ENCODE results near the gene DIPK1A. TPM values are rescaled to one million over a fixed set of nuclear protein-coding genes. Genes with fewer than 3 reads are reported as not detected.

DIPK1A gene
- total RNA-seq, 1 donor from 2014 or later = 16.0 TPM

DNA sequence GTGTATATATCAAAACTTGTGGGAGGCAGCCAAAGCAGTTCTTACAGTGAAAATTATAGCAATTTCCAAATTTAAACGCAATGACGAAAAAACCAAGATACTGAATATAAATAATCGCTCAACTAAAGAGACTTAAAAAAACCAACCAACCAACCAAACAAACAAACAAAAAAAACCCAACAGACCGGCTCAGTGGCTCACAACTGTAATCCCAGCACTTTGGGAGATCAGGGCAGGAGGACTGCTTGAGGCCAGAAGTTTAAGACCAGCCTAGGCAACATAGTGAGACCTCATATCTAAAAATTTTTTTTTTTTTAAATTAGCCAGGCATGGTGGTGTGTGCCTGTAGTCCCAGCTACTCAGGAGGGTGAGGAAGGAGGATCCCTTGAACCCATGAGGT, 106.0 kb downstream of the DIPK1A start:
- no peak overlapping the region for H3K27ac Mint-ChIP-seq
- ChIA-PET CTCF (interaction anchor here (1.2 to 8.8 kb wide), 4 partner anchors 24 to 207 kb away, joined by 5 to 116 read pairs (median 48); partner anchors contain the start of genes DIPK1A and RPL5), POLR2A (interaction anchor here (1.2 to 1.6 kb wide), 2 partner anchors 23 to 105 kb away, joined by 3 to 5 read pairs; partner anchors contain the start of gene RPL5)
- H3K36me3 Mint-ChIP-seq (ENCODE audit: low read depth) = peaks cover 31% of the 10 kb centered on the region
- DNase-seq = no peak
- H3K4me1 Mint-ChIP-seq = peaks cover 22% of the 10 kb centered on the region
- intact Hi-C loops (cut with micrococcal nuclease) = loop anchor here (5.0 to 10.0 kb wide), 3 partner anchors 57 to 500 kb away; partner anchors contain the start of gene MTF2
- TF ChIP-seq, protein P1, sequence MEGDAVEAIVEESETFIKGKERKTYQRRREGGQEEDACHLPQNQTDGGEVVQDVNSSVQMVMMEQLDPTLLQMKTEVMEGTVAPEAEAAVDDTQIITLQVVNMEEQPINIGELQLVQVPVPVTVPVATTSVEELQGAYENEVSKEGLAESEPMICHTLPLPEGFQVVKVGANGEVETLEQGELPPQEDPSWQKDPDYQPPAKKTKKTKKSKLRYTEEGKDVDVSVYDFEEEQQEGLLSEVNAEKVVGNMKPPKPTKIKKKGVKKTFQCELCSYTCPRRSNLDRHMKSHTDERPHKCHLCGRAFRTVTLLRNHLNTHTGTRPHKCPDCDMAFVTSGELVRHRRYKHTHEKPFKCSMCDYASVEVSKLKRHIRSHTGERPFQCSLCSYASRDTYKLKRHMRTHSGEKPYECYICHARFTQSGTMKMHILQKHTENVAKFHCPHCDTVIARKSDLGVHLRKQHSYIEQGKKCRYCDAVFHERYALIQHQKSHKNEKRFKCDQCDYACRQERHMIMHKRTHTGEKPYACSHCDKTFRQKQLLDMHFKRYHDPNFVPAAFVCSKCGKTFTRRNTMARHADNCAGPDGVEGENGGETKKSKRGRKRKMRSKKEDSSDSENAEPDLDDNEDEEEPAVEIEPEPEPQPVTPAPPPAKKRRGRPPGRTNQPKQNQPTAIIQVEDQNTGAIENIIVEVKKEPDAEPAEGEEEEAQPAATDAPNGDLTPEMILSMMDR (IDR thresholded peaks at IDR 0.05) = no peak
- ATAC-seq (ENCODE audit: low read depth) = no peak
- no peak overlapping the region for H3K4me3 Mint-ChIP-seq
- H3K9me3 Mint-ChIP-seq = no peaks in the 10 kb centered on the region
- H3K27me3 Mint-ChIP-seq = no peaks in the 10 kb centered on the region

DNA sequence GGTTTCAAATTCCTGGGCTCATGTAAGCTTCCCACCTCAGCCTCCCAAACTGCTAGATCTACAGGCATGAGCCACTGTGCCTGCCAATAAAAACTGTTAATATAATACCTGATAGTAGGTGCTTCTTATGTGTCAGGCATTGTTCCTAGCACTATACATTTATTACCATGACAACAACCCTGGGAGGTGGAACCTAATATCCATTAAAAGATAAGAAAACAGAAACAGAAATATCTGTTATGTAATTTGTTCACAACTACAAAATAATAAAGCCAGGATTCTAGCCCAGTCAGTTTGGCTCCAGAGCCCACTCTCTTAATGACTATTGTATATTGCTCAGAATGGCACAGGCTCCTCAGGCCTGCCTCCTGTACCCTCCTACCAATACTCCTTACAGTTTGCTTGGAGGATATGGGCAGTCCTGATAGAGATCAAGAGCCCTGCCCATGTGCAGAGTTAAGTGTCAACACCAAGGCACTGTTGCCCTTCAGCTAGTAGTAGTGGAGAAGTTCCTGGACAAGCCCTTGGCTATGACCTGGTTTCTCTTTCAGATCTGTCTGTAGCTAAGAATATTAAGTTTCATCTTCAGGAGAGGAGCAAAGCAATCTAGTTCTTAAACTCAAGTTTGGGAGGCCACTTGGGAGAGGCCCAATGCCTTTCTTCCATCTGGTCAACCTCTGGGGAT, 107.0 kb downstream of the DIPK1A start:
- TF ChIP-seq, protein P1 (IDR thresholded peaks at IDR 0.05) = no peak
- DNase-seq (no peak), ATAC-seq (ENCODE audit: low read depth) (no peak)
- CTCF ChIA-PET = interaction anchor here (1.2 to 8.8 kb wide), 3 partner anchors 23 to 140 kb away, joined by 4 to 116 read pairs (median 6); partner anchors contain the start of gene RPL5
- peaks cover 35% of the 10 kb centered on the region for H3K36me3 Mint-ChIP-seq (ENCODE audit: low read depth)
- H3K27me3 Mint-ChIP-seq = no peaks in the 10 kb centered on the region
- peaks cover 21% of the 10 kb centered on the region for H3K4me1 Mint-ChIP-seq
- intact Hi-C loops (cut with micrococcal nuclease) = loop anchor here (10.0 kb wide), 1 partner anchor 501 kb away; no protein-coding TSS in a partner anchor
- peak overlapping the region; percentile 4 for H3K27ac Mint-ChIP-seq
- no peaks in the 10 kb centered on the region for H3K9me3 Mint-ChIP-seq
- H3K4me3 Mint-ChIP-seq = no peak overlapping the region
- POLR2A ChIA-PET = no interaction called here

DNA sequence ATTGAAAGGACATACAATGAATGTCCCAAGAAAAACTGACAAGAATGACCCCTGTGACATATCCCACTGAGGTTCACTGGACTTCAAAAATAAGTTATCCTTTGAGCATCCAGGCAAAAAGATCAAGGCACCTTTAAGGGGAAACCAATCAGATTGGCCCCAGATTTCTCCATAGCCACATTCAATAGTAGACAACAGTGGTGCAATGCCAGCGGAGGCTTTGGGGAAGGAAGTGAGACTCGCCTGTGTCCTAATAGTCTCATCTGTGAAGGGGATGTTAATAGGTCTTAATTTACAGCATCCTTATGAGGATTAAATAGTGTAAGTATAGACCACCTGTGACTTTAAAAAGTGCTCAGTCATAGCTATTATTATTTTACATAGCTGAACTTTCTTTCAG, 108.0 kb downstream of the DIPK1A start:
- Mint-ChIP-seq H3K27ac (no peak overlapping the region), H3K36me3 (ENCODE audit: low read depth) (peaks cover 41% of the 10 kb centered on the region), H3K4me1 (peaks cover 14% of the 10 kb centered on the region), H3K27me3 (no peaks in the 10 kb centered on the region), H3K9me3 (no peaks in the 10 kb centered on the region), H3K4me3 (no peak overlapping the region)
- ATAC-seq (ENCODE audit: low read depth) (no peak), DNase-seq (no peak)
- CTCF ChIA-PET = interaction anchor here (0.8 to 8.8 kb wide), 2 partner anchors 115 to 140 kb away, joined by 5 to 116 read pairs; no protein-coding TSS in a partner anchor
- TF ChIP-seq, protein P1 (IDR thresholded peaks at IDR 0.05) = no peak
- POLR2A ChIA-PET = no interaction called here
- intact Hi-C loops (cut with micrococcal nuclease) = loop anchor here (2.0 to 10.0 kb wide), 2 partner anchors 14 to 502 kb away; no protein-coding TSS in a partner anchor

DNA sequence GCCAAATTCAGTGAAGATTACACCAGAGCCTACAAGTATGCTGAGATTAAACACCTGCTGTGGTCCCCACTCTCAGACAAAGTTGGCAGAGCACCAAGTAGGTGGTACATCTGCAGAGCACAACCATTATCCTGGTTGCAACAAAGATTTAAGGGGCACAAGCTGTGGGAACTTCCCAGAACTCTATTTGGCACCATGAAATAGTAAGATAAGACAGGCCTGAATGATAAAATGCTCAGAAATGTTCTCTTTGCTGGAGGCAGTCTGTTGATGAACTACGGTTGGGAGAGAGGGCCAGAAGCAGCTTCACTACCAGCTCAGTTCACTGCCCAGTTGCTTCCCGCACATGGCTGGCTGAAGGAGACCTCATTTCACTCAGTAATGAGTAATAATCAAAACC, 109.5 kb downstream of the DIPK1A start:
- CTCF ChIA-PET = interaction anchor here (8.8 kb wide), 1 partner anchor 142 kb away, joined by 116 read pairs; no protein-coding TSS in a partner anchor

More for the DNA sequence above, 109.5 kb downstream of the DIPK1A start:
- no peak for ATAC-seq (ENCODE audit: low read depth)
- H3K4me1 Mint-ChIP-seq = peaks cover 14% of the 10 kb centered on the region
- no peak overlapping the region for H3K4me3 Mint-ChIP-seq
- no peaks in the 10 kb centered on the region for H3K9me3 Mint-ChIP-seq
- POLR2A ChIA-PET = no interaction called here
- TF ChIP-seq, protein P1 (IDR thresholded peaks at IDR 0.05) = no peak
- no peak overlapping the region for H3K27ac Mint-ChIP-seq
- intact Hi-C loops (cut with micrococcal nuclease) = loop anchor here (2.0 to 10.0 kb wide), 2 partner anchors 13 to 503 kb away; no protein-coding TSS in a partner anchor
- peaks cover 44% of the 10 kb centered on the region for H3K36me3 Mint-ChIP-seq (ENCODE audit: low read depth)
- no peaks in the 10 kb centered on the region for H3K27me3 Mint-ChIP-seq
- DNase-seq = no peak
